Testis (tissue), 2 donors: ENCODE measurements around the gene OPCML.

ENCODE experiments used
- CTCF ChIP-seq, 3 experiments: fragments of 450-650 bp in 2 of 3; fragments of 200-600 bp in 1 of 3; sonication (generic) in 1 of 3; IDR thresholded peaks; one replicate each; pipeline ENCODE4 v1.5.1; 2016 to 2019; ENCODE audit warnings: antibody characterized with exemption in 3 of 3, mild to moderate bottlenecking in 2 of 3, moderate library complexity in 1 of 3
- POLR2A ChIP-seq: fragments of 450-650 bp; IDR thresholded peaks from one replicate; pipeline ENCODE4 v1.6.1; 2017; ENCODE audit warnings: antibody characterized with exemption, mild to moderate bottlenecking, moderate library complexity

GRCh38 chr11:133303262-133303661 lies 229.0 kb downstream of the OPCML start:
- TF ChIP-seq POLR2A (no peak), CTCF (IDR thresholded peaks at IDR 0.05) (no peak)
